ENCODE results near the gene ADPRH.

The ADPRH gene

GRCh38 chr3:119598410-119599098, 19.3 kb downstream of the ADPRH start:
- no peak for DNase-seq

DNA sequence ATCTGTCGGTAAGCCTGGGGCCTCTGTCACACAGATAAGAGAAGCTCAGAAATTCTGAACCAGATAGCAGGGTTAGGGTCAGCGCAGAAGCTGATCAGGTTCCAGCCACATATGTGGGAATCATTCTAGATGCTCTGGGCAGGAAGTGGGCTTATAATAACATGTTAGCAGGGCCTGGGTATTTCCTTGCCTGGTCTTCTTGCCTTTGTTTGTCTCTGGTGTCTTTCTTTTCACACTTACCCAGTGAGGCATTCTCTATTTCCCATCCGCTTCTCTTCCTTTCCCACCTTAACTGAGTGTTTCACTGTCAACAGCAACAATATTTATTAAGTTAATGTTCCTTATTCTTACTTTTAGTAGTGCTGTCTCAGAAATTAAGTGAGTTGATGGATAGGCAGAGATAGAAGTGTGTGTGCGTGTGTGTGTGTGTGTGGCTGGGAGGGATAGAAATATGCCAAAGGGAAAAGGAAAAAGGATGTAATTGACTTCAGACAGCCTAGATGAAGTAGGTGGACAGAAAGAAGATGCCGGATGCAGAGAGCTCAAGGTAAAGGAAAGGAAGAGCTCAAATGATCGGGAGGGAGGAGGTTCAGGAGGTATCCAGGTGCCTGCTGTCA, 20.4 kb downstream of the ADPRH start:
- DNase-seq, result no peak

DNA sequence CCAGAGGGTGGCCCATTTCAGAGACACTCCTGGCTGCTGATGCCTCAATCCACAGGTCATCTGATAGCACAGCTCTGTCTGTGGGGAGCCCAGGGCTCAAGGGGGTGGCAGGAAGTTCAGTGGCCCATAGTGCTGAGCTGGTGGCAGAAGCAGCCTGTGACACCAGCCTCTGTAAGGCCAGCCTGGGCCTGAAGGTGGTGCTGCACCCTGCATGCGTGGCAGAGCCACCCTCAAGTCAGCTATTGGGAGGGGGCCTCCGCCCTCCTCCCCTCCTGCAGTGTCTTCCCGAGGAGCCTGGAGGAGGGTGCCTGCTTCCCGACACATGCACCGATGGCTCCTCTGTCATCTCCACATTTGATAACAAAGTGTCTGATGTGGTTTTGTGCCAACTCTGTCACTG, 21.4 kb downstream of the ADPRH start:
- no peak for DNase-seq

DNA sequence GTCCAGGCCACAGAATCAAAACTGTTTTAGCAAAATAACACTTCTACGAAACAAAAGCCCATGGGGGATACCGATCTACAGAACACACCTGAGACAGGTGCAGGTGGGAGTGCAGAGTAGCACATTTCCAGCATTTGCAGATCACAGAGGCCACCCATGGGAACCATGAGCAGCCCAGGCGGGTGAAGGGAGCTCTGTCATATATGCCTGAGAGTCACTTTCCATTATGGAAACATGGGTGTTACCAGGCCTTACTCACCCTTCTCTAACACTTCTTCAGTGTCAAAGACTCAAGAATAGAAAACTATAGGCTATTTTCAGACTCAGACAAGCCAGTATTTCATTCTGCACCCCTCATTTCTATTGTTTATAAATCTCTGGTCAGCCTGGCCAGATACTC, 21.9 kb downstream of the ADPRH start:
- DNase-seq, result no peak

- DNase-seq, result no peak
Measured at GRCh38 chr3:119602676-119603075, 23.4 kb downstream of the ADPRH start.

- DNase-seq, result no peak
Measured at GRCh38 chr3:119604878-119605277, 25.6 kb downstream of the ADPRH start.

GRCh38 chr3:119608405-119609000, 29.2 kb downstream of the ADPRH start:
- DNase-seq, result no peak

GRCh38 chr3:119609301-119609700, 30.0 kb downstream of the ADPRH start:
- DNase-seq, result no peak

GRCh38 chr3:119611664-119612063, 32.4 kb downstream of the ADPRH start:
- DNase-seq, result no peak

DNA sequence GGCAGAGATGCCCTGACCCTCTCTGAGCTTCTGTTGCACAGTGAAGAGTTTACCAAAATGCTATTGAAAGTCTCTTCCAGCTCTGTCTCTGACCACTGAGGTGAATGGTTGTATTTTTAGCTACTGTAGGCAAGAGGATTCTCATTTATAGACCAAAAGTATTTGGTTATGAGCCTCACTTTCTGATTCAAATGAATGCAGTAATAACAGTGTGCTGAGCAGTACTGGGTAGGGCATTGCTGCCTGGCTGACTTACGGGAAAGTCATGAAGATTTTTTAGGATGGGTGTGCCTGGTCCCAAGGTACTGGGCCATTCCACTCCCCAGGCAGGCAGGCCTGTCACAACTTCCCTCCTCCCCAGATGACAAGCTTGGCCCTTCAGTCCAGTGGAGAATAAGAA, 33.9 kb downstream of the ADPRH start:
- no peak for DNase-seq

DNA sequence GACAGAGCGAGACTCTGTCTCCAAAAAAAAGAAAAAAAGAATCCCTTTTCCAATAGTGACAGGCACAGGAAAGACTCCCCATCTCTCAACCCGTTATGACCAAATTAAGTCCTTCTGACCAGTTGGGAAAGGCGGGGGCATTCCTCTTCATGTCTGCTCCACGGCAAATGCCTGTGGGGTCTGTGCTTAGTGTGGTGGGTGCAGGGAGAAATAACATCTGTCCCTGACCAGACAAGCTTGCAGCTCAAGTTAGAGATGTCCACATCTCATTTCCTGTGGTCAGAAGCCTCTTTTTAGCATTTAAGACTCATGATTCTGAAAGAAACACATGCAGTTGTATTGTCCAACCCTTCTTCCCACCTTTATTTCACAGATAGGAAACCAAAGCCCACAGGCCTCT, 34.6 kb downstream of the ADPRH start:
- no peak for DNase-seq

GRCh38 chr3:119616056-119616455, 36.8 kb downstream of the ADPRH start:
- no peak for DNase-seq

DNA sequence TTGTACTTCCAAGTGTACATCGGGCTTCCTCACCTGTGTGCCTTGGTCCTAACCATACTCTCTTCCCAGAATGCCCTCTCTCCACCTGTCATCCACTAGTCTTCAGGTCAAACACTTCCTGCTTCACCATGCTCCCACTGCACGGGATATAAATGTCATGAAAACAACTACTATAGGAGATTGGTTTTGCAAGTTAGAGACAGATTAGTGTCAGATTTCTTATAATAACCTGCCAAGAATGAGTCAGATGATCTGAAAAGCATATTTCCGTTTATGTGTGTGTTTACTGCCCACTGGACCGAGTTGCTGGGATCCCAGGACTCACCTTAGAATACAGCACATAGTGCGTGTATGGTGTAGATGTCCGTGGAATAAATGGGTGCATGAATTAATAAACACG, 39.8 kb downstream of the ADPRH start:
- DNase-seq, result no peak

GRCh38 chr3:119620899-119621298, 41.6 kb downstream of the ADPRH start:
- DNase-seq, result no peak

- DNase-seq, result no peak
Measured at GRCh38 chr3:119624002-119624720, 44.9 kb downstream of the ADPRH start.

DNA sequence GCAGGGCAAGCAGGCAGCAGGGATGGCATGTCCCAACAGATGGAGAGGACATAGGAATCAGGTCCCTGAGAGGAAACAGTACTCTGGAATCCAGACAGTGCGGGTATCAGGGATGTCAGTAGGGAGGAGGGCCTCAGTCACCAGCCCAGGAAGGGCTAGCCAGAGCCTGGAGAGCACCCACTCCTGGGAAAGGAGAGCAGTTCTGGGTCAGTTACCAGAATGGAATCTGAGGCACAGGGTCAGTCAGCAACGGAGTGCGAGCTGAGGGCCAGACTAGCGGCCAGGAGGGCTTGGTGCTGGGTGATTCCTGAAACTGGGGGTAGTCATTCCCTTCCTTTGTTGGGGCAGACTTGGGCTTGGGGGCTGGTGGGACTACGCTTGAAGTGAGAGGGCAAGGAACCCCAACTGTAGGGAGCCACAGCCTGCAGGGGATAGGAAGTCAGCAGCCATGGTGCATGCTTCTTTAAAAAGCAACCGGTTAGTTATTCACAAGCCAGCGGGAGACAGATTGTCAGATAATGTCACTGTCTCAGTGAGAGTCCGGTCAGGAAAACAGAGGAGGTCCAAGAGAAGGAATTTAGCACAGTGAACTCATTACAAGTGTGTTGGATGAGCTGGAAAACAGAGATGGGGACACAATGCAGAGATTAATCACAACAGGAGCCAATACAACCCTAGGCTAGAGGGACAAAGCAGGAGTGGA, 46.3 kb downstream of the ADPRH start:
- no peak for DNase-seq

- DNase-seq, result no peak
Measured at GRCh38 chr3:119626196-119626595, 46.9 kb downstream of the ADPRH start.

- DNase-seq, result no peak
Measured at GRCh38 chr3:119627461-119627860, 48.2 kb downstream of the ADPRH start.

GRCh38 chr3:119628390-119628789, 49.1 kb downstream of the ADPRH start:
- DNase-seq, result no peak

GRCh38 chr3:119628816-119629445, 49.6 kb downstream of the ADPRH start:
- no peak for DNase-seq

DNA sequence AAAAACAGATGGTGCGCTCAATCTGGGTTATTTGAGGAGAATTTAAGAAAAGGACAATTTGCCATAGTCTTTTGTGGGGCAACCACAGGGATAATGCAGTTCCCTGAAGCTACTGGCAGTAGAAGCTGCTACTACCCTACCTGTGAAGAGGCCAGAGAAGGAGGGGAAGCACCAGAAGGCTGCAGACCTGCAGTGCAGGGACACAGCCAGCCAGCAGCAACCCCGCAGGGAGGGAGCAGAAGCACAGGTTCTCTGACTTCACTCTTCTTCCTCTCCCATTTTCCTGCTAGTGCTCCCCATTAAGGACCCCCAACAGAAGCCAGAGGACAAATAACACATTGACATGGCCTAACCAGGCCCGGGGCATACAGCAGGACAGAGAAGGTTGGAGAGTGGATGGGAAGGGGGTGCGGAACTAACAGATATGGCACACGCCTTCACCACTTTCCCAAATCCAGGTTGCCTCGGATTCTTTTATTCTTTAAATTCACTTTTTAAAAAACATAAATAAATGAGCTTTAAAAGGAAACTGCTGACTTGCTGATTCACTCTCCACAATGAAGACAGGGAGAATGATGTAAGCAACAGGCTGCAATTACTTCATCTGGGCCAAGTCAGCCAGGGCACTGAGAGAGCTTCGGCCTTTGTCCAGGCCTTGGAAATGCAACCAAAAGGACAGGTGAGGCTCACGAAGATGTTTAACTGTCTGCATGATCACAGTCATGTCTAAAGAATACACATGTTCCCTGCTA, 51.0 kb downstream of the ADPRH start:
- DNase-seq, result no peak

- no peak for DNase-seq
Measured at GRCh38 chr3:119630880-119631329, 51.6 kb downstream of the ADPRH start.

Measured in T-helper 9 cell (primary cell).